Adrenal gland (tissue), 12 donors: ENCODE data around the gene ALLC. TPM values are rescaled to one million over a fixed set of nuclear protein-coding genes. Genes with fewer than 3 reads are reported as not detected.
"Not testable (repeated sequence)": the region's sequence is repeated elsewhere in the genome, so short reads cannot be mapped to it uniquely, and the experiment has no call there.

Experiments used
- DNase-seq, 7 donors: peaks; one replicate each; pipeline ENCODE4 v3.0.0-alpha.2; 2019 to 2020
- H3K27ac ChIP-seq, 5 donors: fragments of 200-600 bp; sonication (generic) in 4 of 5; 1 replicate in 3 of 5; 2 replicates in 2 of 5; pipeline versions ENCODE4 v1.5.1 to v1.8.0; 2016 to 2020; ENCODE audit warnings: mild to moderate bottlenecking in 1 of 5
- H3K27me3 ChIP-seq: fragments of 200-600 bp; 2 replicates; pipeline ENCODE4 v1.8.0; 2021
- H3K36me3 ChIP-seq, 2 donors: fragments of 200-600 bp; replicated peaks in 1 of 2; 1 replicate in 1 of 2; 2 replicates in 1 of 2; pipeline versions ENCODE4 v1.5.1 to v1.8.0; 2018 to 2022
- H3K4me1 ChIP-seq, 2 donors: fragments of 200-600 bp; replicated peaks in 1 of 2; 1 replicate in 1 of 2; 2 replicates in 1 of 2; pipeline versions ENCODE4 v1.5.1 to v1.8.0; 2018 to 2021
- H3K4me3 ChIP-seq, 4 donors: fragments of 200-600 bp; sonication (generic) in 3 of 4; one replicate each; pipeline ENCODE4 v1.5.1; 2016 to 2018
- H3K9me3 ChIP-seq, 3 donors: fragments of 200-600 bp; sonication (generic) in 1 of 3; replicated peaks in 1 of 3; 1 replicate in 2 of 3; 2 replicates in 1 of 3; pipeline versions ENCODE4 v1.5.1 to v1.8.0; 2016 to 2021
- CTCF ChIP-seq, 6 experiments: fragments of 450-650 bp in 4 of 6; fragments of 200-600 bp in 2 of 6; sonication (generic) in 1 of 6; IDR thresholded peaks; 1 replicate in 5 of 6; 2 replicates in 1 of 6; pipeline versions ENCODE4 v1.5.1 to v1.8.0; 2016 to 2021; ENCODE audit warnings: antibody characterized with exemption in 6 of 6, mild to moderate bottlenecking in 2 of 6, moderate library complexity in 1 of 6
- POLR2A ChIP-seq, 2 donors: fragments of 450-650 bp; IDR thresholded peaks; one replicate each; pipeline ENCODE4 v1.6.1; 2017; ENCODE audit warnings: antibody characterized with exemption in 2 of 2, mild to moderate bottlenecking in 2 of 2, moderate library complexity in 1 of 2
- WGBS, 4 donors: extraction: QIAGEN DNeasy Blood & Tissue Kit in 2 of 4; methylation state at CpG; one replicate each; pipeline versions ENCODE4 v1.1.5 to v1.1.7; 2013 to 2017; 5-methylcytosine and 5-hydroxymethylcytosine counted together
- intact Hi-C, 2 donors: fragments of 100-400 bp; cut with DNase I; formaldehyde crosslinking; loops; one replicate each; pipeline versions ENCODE4 v1.14.1 to v1.15.0; 2022 to 2023
- polyA plus RNA-seq, 3 donors: library from polyadenylated mRNA; stranded (reverse); fragments of 200-250 nt in 2 of 3; fragments of 350-450 nt in 1 of 3; fragmentation: Illumina TruSeq in 1 of 3; extraction: RNeasy Lipid Tissue Mini Kit (QIAGEN cat#74804) in 1 of 3; gene quantifications; one replicate each; pipeline ENCODE4 v1.2.3, GENCODE V29; 2013 to 2014
- total RNA-seq, 9 donors: library from RNA; depleted of rRNA in 4 of 9; stranded (reverse); fragments of >200 nt in 4 of 9; fragments of 120-200 nt in 1 of 9; fragmentation: NEBNext Ultra II Directional in 1 of 9; extraction: Animal tissue kit (Norgen Biotek cat#: 25700) in 1 of 9; gene quantifications; one replicate each; pipeline versions ENCODE4 v1.1.0 to v1.2.4, GENCODE V29; 2013 to 2023
- donor health status: healthy with polysubstance abuse.
- donor health status: Bipolar disorder and iron deficiency.
- donor health status: DM: yes; HTN: yes; CAD: no.
- donor health status: DM: no; HTN: no; CAD: no.
- donor health status: DM: no; HTN: no; CAD: no.
- donor health status: DM: yes; HTN: yes; CAD: no.

Gene ALLC
- total and polyA plus RNA-seq, 12 donors = 0.07 to 7.9 (median 0.72) TPM; not detected in 5

- H3K9me3 ChIP-seq = no peaks in the 10 kb centered on the region
- peak; percentile 24 to 71 (median 56) for DNase-seq
- intact Hi-C loops = no loop called here
- no peak overlapping the region for H3K27ac ChIP-seq
- no peaks in the 10 kb centered on the region for H3K27me3 ChIP-seq
- TF ChIP-seq POLR2A (IDR thresholded peaks at IDR 0.05) (no peak), CTCF (IDR thresholded peaks at IDR 0.05) (no peak)
- no peaks in the 10 kb centered on the region for H3K36me3 ChIP-seq
- no peaks in the 10 kb centered on the region for H3K4me1 ChIP-seq
- H3K4me3 ChIP-seq = no peak overlapping the region
- WGBS, 4 donors = 77 to 80% (median 80%) methylated on average over 29 to 33 of the region's 33 CpGs
Measured at GRCh38 chr2:3633089-3633981, 24.7 kb upstream of the ALLC start.

- WGBS, 4 donors = 90 to 93% (median 91%) methylated on average over 10 to 11 of the region's 11 CpGs
- no peaks in the 10 kb centered on the region for H3K27me3 ChIP-seq
- no peaks in the 10 kb centered on the region for H3K9me3 ChIP-seq
- no peak overlapping the region for H3K4me3 ChIP-seq
- peak in 2 of 7 donors; percentile 7 to 35 for DNase-seq
- no peaks in the 10 kb centered on the region for H3K4me1 ChIP-seq
- H3K36me3 ChIP-seq = no peaks in the 10 kb centered on the region
- H3K27ac ChIP-seq = no peak overlapping the region
- TF ChIP-seq CTCF (IDR thresholded peaks at IDR 0.05) = no peak
- no peak for TF ChIP-seq POLR2A (IDR thresholded peaks at IDR 0.05)
- intact Hi-C loops = no loop called here
Measured at GRCh38 chr2:3633982-3634595, 23.9 kb upstream of the ALLC start.

DNA sequence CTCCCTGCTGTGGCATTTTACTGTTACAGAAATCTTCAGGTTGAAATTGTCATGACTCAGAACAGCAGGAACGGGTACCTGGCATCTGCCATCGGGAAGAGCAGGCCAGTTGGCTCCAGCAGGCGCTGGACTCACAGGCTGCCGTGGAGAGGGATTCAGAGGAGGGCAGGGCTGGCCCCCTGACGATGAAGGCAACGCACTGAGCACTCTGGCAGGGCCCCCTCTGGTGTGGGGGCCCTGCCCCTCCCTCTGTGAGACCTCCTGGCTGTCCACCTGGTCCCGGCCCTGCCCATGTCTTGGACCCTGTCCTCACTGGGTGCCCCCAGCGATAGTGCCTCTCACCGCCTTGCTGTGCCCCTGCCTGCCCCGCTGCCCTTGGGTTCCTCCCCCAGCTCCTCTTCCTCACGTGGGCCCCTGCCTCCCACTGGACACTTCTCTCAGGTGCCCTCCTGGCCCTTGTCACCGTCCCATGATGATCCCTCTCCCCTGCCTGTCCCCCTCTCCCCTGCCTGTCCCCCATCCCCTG, 23.3 kb upstream of the ALLC start:
- H3K27ac ChIP-seq = no peak overlapping the region
- TF ChIP-seq CTCF (IDR thresholded peaks at IDR 0.05) = no peak
- TF ChIP-seq POLR2A (IDR thresholded peaks at IDR 0.05) = no peak
- no peaks in the 10 kb centered on the region for H3K36me3 ChIP-seq
- H3K27me3 ChIP-seq = no peaks in the 10 kb centered on the region
- H3K4me1 ChIP-seq = no peaks in the 10 kb centered on the region
- no peaks in the 10 kb centered on the region for H3K9me3 ChIP-seq
- no peak overlapping the region for H3K4me3 ChIP-seq
- intact Hi-C loops = no loop called here
- 83 to 89% (median 84%) methylated on average over 8 to 12 of the region's 12 CpGs for WGBS, 4 donors
- DNase-seq = peak in 2 of 7 donors; percentile 7 to 28

DNA sequence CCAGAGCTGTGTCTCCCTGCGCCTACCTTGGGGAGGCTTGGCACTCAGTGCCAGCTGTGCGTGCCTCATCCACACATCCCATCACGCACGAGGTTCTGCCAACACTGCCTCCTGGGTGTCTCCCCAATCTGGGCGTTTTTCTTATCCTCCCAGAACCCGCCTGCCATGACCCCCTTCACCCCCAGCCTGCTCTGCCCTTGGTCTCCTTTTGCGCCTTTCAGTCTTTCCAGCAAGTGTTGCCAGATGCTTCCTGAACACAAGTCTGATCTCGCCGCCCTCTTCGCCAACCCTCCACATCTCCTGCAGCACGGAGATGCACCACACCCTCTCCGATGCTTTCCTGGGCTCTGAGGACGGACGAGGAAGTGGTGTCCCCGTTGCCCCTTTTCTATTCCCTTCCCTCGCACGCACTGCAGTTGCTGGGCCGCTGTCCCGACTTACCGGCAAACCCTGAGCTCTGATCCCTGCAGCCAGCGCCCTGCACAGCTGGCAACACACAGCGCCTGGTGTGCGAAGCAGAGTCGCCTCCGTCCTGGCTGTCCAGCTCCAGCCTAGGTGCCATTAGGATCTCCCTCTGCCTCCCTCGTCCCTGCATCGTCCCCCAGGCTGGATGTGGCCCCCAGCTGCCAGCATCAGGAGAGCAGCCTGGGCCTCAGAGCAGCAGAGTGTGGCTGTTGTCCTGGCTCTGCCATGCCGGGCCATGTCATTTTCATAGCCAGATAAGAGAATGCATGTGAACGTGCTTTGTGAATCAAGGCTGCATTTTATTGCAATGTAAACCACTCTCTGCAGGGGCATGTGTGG, 22.6 kb upstream of the ALLC start:
- Histone ChIP-seq H3K27ac (no peak overlapping the region), H3K9me3 (no peaks in the 10 kb centered on the region), H3K4me3 (no peak overlapping the region), H3K4me1 (no peaks in the 10 kb centered on the region), H3K36me3 (no peaks in the 10 kb centered on the region), H3K27me3 (no peaks in the 10 kb centered on the region)
- TF ChIP-seq CTCF (IDR thresholded peaks at IDR 0.05) = no peak
- TF ChIP-seq POLR2A (IDR thresholded peaks at IDR 0.05) = no peak
- intact Hi-C loops = no loop called here
- WGBS, 4 donors = 81 to 87% (median 86%) methylated on average over 29 of the region's 29 CpGs
- DNase-seq = peak in 3 of 7 donors; percentile 8 to 25 (median 15)

DNA sequence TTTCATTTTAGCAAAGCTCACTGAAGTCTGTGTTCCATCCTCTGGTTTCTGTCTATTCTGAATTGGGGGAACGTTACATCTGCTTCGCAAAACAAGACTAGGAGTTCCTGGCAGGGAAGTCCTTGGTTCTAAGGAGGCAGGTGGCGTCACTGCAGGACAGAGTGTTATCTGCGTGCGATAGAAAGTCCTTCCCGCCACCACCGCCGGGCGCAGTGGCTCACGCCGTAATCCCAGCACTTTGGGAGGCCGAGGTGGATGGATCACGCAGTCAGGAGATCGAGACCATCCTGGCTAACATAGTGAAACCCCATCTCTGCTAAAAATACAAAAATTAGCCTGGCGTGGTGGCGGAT, 22.0 kb upstream of the ALLC start:
- intact Hi-C loops, H3K9me3 ChIP-seq, H3K4me1 ChIP-seq, H3K4me3 ChIP-seq, H3K27me3 ChIP-seq, H3K36me3 ChIP-seq, H3K27ac ChIP-seq: not testable (repeated sequence)
- DNase-seq = peak in 2 of 7 donors; percentile 4 to 11
- WGBS, 4 donors = 89 to 95% (median 92%) methylated on average over 16 of the region's 16 CpGs
